ENCODE measurements around the gene LCMT2.

The LCMT2 gene

GRCh38 chr15:43329960-43330779 is at the start of gene LCMT2:
Gene LCMT2, minus strand, starts transcription at chr15:43330573. Its CDS starts 84 bp downstream, at chr15:43330489.
- FAIRE-seq: no peak

GRCh38 chr15:43378601-43379000 is 48.2 kb upstream of the LCMT2 start:
- no peak for FAIRE-seq

GRCh38 chr15:43376017-43376705 is 45.8 kb upstream of the LCMT2 start:
- no peak for FAIRE-seq

GRCh38 chr15:43370975-43371974 is 40.9 kb upstream of the LCMT2 start, which contains the start of the genes TUBGCP4 and ZSCAN29:
Gene TUBGCP4, plus strand, starts transcription at chr15:43371101. Its CDS starts 254 bp downstream, at chr15:43371355.
Gene ZSCAN29, minus strand, starts transcription at chr15:43371043. Its CDS starts 1,130 bp downstream, at chr15:43369913.
- FAIRE-seq: no peak

GRCh38 chr15:43370310-43370974 is 40.1 kb upstream of the LCMT2 start:
- no peak for FAIRE-seq

GRCh38 chr15:43361313-43361903 is 31.0 kb upstream of the LCMT2 start:
- no peak for FAIRE-seq

- no peak for FAIRE-seq
Measured at GRCh38 chr15:43360821-43361220, 30.4 kb upstream of the LCMT2 start.

GRCh38 chr15:43352693-43353382 is 22.5 kb upstream of the LCMT2 start:
- FAIRE-seq: no peak

- FAIRE-seq: no peak
Measured at GRCh38 chr15:43347114-43347513, 16.7 kb upstream of the LCMT2 start.

- no peak for FAIRE-seq
Measured at GRCh38 chr15:43346305-43346704, 15.9 kb upstream of the LCMT2 start.

GRCh38 chr15:43330780-43331087 is 361 bp upstream of the LCMT2 start:
- FAIRE-seq: no peak

GRCh38 chr15:43329217-43329959 is 985 bp downstream of the LCMT2 start:
- FAIRE-seq: no peak

- FAIRE-seq: no peak
Measured at GRCh38 chr15:43325039-43325684, 5.2 kb downstream of the LCMT2 start.

GRCh38 chr15:43318990-43319771 is 11.2 kb downstream of the LCMT2 start:
- no peak for FAIRE-seq

GRCh38 chr15:43317566-43318184 is 12.7 kb downstream of the LCMT2 start:
- no peak for FAIRE-seq

GRCh38 chr15:43316971-43317346 is 13.4 kb downstream of the LCMT2 start:
- FAIRE-seq: no peak

GRCh38 chr15:43316016-43316970 is 14.1 kb downstream of the LCMT2 start:
- no peak for FAIRE-seq

GRCh38 chr15:43314171-43314570 is 16.2 kb downstream of the LCMT2 start:
- no peak for FAIRE-seq
